Fibroblast of mammary gland (primary cell): ENCODE measurements around the gene GPR12.

Experiments used
- DNase-seq: peaks from one replicate; pipeline ENCODE4 v3.0.0-alpha.2; 2010; ENCODE audit warnings: low read depth
- H3K4me3 ChIP-seq: 2 replicates; pipeline ENCODE4 v1.5.1; 2011; ENCODE audit warnings: low read depth, mild to moderate bottlenecking, low read length, moderate library complexity; ENCODE audit not compliant: control insufficient read depth
- TF ChIP-seq, protein P1 (sequence below): conservative IDR thresholded peaks from 2 replicates; pipeline ENCODE4 v1.5.1; 2011; ENCODE audit warnings: low read depth, low read length, inconsistent platforms; ENCODE audit not compliant: control insufficient read depth, insufficient read depth

GPR12 gene

DNA sequence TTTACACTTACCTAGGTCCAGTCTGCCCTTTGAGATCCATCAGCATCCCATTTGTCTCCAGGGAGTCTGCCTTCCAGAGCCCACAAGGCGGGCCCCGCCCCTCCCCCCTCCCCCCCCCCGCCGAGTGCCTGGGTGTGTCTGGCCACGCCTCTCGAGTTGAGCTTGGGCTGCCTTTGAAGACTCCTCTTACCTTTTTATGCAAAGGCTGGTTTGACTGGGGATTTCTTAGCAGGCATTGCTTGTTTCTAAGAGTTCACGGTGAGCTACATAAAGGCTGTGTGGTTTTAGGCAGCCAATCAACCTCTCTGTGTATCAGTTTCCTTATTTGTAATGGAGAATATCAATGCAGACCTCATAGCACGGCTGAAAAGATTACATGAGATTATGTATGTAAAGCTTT, 11.3 kb downstream of the GPR12 start:
- TF ChIP-seq, protein P1, sequence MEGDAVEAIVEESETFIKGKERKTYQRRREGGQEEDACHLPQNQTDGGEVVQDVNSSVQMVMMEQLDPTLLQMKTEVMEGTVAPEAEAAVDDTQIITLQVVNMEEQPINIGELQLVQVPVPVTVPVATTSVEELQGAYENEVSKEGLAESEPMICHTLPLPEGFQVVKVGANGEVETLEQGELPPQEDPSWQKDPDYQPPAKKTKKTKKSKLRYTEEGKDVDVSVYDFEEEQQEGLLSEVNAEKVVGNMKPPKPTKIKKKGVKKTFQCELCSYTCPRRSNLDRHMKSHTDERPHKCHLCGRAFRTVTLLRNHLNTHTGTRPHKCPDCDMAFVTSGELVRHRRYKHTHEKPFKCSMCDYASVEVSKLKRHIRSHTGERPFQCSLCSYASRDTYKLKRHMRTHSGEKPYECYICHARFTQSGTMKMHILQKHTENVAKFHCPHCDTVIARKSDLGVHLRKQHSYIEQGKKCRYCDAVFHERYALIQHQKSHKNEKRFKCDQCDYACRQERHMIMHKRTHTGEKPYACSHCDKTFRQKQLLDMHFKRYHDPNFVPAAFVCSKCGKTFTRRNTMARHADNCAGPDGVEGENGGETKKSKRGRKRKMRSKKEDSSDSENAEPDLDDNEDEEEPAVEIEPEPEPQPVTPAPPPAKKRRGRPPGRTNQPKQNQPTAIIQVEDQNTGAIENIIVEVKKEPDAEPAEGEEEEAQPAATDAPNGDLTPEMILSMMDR, result no peak

DNA sequence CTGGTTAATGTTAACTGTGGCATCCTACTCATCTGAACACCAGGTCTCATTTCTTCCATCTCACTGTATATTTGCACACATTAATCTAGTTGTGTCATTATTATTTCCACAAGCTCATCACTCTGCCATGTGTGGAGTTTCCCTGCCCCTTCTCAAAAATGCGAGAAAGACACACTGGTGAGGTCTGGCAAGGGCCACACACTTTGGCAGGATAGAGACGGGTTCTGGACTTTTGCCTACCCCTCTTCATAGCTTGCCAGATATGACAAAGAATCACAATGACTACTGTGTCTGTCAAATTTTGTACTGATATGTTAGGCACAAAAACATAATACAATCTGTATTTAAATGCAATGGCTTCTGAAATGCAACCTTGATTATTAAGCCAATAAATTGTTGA, 12.9 kb downstream of the GPR12 start:
- DNase-seq, result no peak
- no peak overlapping the region for H3K4me3 ChIP-seq
- TF ChIP-seq, protein P1, result no peak

More for the DNA sequence above, 11.3 kb downstream of the GPR12 start:
- H3K4me3 ChIP-seq, result no peak overlapping the region
- no peak for DNase-seq

DNA sequence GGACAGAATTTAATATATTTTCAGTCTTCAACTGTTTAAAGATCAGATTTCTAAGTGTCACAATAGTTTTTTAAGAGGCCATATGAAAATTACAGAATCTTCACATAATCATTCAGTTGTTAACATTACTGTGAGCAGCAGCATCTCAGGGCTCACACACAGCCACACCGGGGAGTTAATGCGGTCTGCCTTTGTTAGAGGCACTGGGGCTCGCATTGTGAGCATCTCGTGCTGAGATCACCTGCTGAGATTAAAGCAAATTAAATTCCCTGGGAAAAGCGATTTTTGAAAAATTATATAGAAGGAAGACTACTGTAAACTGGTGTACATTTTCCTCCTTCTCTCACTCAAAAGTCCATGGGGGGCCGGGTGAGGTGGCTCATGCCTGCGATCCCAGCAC, 16.6 kb downstream of the GPR12 start:
- TF ChIP-seq, protein P1, result no peak
- DNase-seq, result no peak
- no peak overlapping the region for H3K4me3 ChIP-seq

DNA sequence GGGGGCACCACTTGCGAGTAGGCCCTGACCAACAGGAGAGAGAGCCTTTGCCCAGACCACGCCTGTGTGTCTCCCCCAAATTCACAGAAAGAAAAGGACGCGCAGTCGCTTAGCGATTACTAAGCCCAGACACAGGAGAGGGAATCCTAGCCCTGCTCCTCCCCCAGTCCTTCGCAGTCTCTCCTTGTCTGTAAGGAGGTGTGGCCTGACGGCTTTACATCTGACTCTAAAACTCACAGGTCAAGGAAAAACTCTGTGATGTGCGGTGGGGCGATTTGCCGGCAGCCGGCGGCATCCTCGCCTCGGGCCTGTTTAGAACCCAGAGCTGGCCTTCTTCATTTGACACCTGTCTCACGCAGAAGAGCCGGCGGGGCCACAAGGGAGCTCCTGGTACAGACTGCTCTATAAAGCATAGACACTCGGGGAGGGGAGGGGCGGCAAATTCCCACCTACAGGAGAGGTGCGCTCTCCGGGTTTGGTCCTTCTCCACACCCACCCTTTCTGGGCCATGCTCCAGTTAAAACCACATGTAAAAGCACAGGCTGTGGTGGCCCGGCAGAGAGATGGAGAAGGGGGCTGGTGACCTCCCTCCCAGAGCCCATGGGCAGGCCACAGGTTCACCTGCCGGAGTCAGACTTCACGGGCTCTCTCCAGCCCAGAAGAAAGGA, 17.8 kb downstream of the GPR12 start:
- DNase-seq, result no peak
- TF ChIP-seq, protein P1, result no peak
- H3K4me3 ChIP-seq, result no peak overlapping the region

DNA sequence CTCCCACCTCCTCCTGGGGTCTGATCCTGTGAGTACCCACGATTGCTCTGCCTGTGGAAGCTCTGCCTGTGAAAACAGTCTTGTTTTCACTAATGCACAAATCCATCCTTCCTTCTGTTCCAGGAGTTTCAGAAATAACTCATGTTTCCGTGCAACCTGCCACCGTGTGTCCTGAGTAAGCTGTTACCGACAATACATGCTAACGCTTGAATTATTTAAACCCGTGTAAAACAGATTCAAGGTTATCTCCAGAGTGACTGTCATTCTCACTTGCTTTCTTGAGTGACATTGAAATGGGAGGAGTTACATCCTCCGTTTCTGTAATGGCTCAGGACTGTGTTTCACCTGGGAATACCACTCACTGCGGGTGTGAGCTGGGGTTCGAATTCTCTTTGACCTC, 24.9 kb downstream of the GPR12 start:
- DNase-seq, result no peak
- TF ChIP-seq, protein P1, result no peak
- no peak overlapping the region for H3K4me3 ChIP-seq

DNA sequence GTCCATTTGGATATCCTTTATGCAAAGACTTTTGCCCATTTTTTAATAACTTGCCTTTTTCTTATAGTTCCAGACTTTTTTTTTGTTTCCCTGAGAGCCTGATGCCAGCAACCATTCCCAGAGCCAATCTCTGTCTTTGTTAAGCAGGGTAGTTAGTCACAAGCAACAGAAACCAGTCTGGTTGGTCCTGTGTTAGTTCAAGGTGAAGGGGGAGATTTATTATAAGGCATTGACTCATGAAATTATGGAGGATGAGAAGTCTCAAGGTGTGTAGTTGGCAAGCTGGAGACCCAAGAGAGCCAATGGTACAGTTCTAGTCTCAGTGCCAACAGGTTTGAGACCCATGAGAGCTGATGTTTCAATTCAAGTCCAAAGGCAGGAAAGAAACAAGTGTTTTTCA, 33.0 kb downstream of the GPR12 start:
- DNase-seq, result no peak
- H3K4me3 ChIP-seq, result no peak overlapping the region
- TF ChIP-seq, protein P1, result no peak

DNA sequence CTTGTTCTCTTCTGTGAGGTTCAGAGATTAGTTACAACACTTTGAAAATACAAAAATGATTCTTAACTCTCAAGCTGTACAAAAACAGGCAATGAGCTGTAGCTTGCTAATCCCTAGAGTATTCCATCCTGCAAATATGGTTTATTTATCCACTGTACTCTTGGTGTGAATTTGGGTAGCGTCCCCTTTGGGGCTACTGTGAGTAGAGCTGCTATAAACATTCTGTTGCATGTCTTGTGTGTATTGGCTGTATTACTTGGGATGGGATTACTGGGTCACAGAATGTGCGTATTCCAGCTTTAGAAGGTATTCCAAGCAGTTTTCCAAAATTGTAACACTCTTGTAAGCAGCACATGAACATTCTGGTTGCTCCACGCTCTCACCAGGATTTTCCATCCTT, 33.5 kb downstream of the GPR12 start:
- no peak for DNase-seq
- no peak overlapping the region for H3K4me3 ChIP-seq
- TF ChIP-seq, protein P1, result no peak
